IMR-90 (cell line): ENCODE measurements around the gene GPR142. TPM values are rescaled to one million over a fixed set of nuclear protein-coding genes. Genes with fewer than 3 reads are reported as not detected.

Experiments used
- ATAC-seq: fragments of 200-7000 bp; cut with Tn5 transposase; 2 replicates; pipeline ENCODE4 v1.9.1; 2020; ENCODE audit warnings: low read depth, mild to moderate bottlenecking, moderate library complexity
- BruUV-seq: library from RNA; stranded (reverse); fragments of 400-500 nt; replicated peaks from 2 replicates; lab custom pipeline; 2021; lab: Mats Ljungman, UMichigan
- CTCF ChIA-PET: fragments of 300-600 bp; formaldehyde crosslinking; extraction: SDS; loops from one replicate; lab custom pipeline; 2021; ENCODE audit warnings: antibody characterized with exemption; lab: Yijun Ruan, JAX
- POLR2A ChIA-PET: fragments of 300-600 bp; sonication (Branson Sonifier 250); formaldehyde crosslinking; loops from one replicate; lab custom pipeline; 2022; ENCODE audit warnings: antibody characterized with exemption; ENCODE audit not compliant: unreplicated experiment; lab: Charles Lee
- DNase-seq: peaks from one replicate; pipeline ENCODE4 v3.0.0; 2013
- H2AFZ ChIP-seq: replicated peaks from 2 replicates; pipeline ENCODE3; 2013; ENCODE audit warnings: low read length, mild to moderate bottlenecking; ENCODE audit not compliant: poor library complexity
- H2AK5ac ChIP-seq: 2 replicates; pipeline ENCODE4 v1.6.1; 2013; ENCODE audit warnings: low read depth, low read length, inconsistent platforms
- H2AK9ac ChIP-seq: replicated peaks from 2 replicates; pipeline ENCODE3; 2013; ENCODE audit warnings: mild to moderate bottlenecking, low read depth, low read length, moderate library complexity; ENCODE audit not compliant: poor library complexity
- H2BK120ac ChIP-seq: 2 replicates; pipeline ENCODE4 v1.6.1; 2013; ENCODE audit warnings: low read depth, low read length, inconsistent platforms
- H2BK15ac ChIP-seq: 3 replicates; pipeline ENCODE4 v1.6.1; 2013; ENCODE audit warnings: low read depth, low read length, inconsistent platforms
- H2BK20ac ChIP-seq: 2 replicates; pipeline ENCODE4 v1.6.1; 2013; ENCODE audit warnings: low read depth, mild to moderate bottlenecking, inconsistent platforms, low read length, moderate library complexity
- H2BK5ac ChIP-seq: 2 replicates; pipeline ENCODE4 v1.6.1; 2013; ENCODE audit warnings: mild to moderate bottlenecking, low read depth, low read length, inconsistent platforms; ENCODE audit not compliant: poor library complexity, severe bottlenecking
- H3K14ac ChIP-seq: replicated peaks from 2 replicates; pipeline ENCODE4 v1.6.1; 2013; ENCODE audit warnings: low read depth, low read length, inconsistent platforms
- H3K18ac ChIP-seq: 2 replicates; pipeline ENCODE4 v1.6.1; 2013; ENCODE audit warnings: low read depth, low read length, control low read depth
- H3K23ac ChIP-seq: 2 replicates; pipeline ENCODE4 v1.6.1; 2013; ENCODE audit warnings: low read depth, low read length, inconsistent platforms
- H3K27ac ChIP-seq: 2 replicates; pipeline ENCODE4 v1.5.1; 2013; ENCODE audit warnings: mild to moderate bottlenecking, control low read depth, low read length; ENCODE audit not compliant: insufficient read depth
- H3K27me3 ChIP-seq: 2 replicates; pipeline ENCODE4 v1.6.1; 2013; ENCODE audit warnings: low read length; ENCODE audit not compliant: control insufficient read depth, insufficient read depth
- H3K36me3 ChIP-seq: 2 replicates; pipeline ENCODE4 v1.6.1; 2013; ENCODE audit warnings: low read length, mixed read lengths; ENCODE audit not compliant: control insufficient read depth, insufficient read depth
- H3K4ac ChIP-seq: 2 replicates; pipeline ENCODE4 v1.6.1; 2013; ENCODE audit warnings: low read depth, low read length, inconsistent platforms
- H3K4me1 ChIP-seq: 2 replicates; pipeline ENCODE4 v1.6.1; 2013; ENCODE audit warnings: low read length, mixed read lengths; ENCODE audit not compliant: control insufficient read depth, insufficient read depth
- H3K4me2 ChIP-seq: 2 replicates; pipeline ENCODE4 v1.6.1; 2013; ENCODE audit warnings: low read depth, mild to moderate bottlenecking, control low read depth, low read length, moderate library complexity
- H3K4me3 ChIP-seq: 2 replicates; pipeline ENCODE4 v1.5.1; 2013; ENCODE audit warnings: low read depth, mild to moderate bottlenecking, control low read depth, low read length, moderate library complexity; ENCODE audit not compliant: insufficient read depth
- H3K56ac ChIP-seq: 2 replicates; pipeline ENCODE4 v1.6.1; 2013; ENCODE audit warnings: low read length, inconsistent platforms; ENCODE audit not compliant: insufficient read depth; ENCODE audit errors: extremely low read depth
- H3K79me1 ChIP-seq, 2 experiments: 2 replicates each; pipeline ENCODE4 v1.6.1; 2013; ENCODE audit warnings: low read length in 2 of 2, inconsistent platforms in 1 of 2, low read depth in 1 of 2
- H3K9ac ChIP-seq: 2 replicates; pipeline ENCODE4 v1.6.1; 2013; ENCODE audit warnings: low read depth, low read length, control low read depth
- H3K9me1 ChIP-seq: 2 replicates; pipeline ENCODE4 v1.6.1; 2013; ENCODE audit warnings: low read length, inconsistent platforms; ENCODE audit not compliant: insufficient read depth
- H3K9me3 ChIP-seq: 2 replicates; pipeline ENCODE4 v1.6.1; 2013; ENCODE audit warnings: low read length; ENCODE audit not compliant: control insufficient read depth, insufficient read depth
- H4K20me1 ChIP-seq: 2 replicates; pipeline ENCODE4 v1.6.1; 2013; ENCODE audit warnings: low read length, inconsistent platforms; ENCODE audit not compliant: insufficient read depth
- H4K5ac ChIP-seq: 2 replicates; pipeline ENCODE4 v1.6.1; 2013; ENCODE audit warnings: mild to moderate bottlenecking, low read depth, low read length, control low read depth
- H4K8ac ChIP-seq, 2 experiments: 2 replicates each; pipeline ENCODE4 v1.6.1; 2013; ENCODE audit warnings: low read depth in 2 of 2, low read length in 2 of 2, control low read depth in 1 of 2, inconsistent platforms in 1 of 2
- H4K91ac ChIP-seq: 2 replicates; pipeline ENCODE4 v1.6.1; 2013; ENCODE audit warnings: low read depth, low read length, inconsistent platforms; ENCODE audit not compliant: insufficient read depth
- CTCF ChIP-seq: conservative IDR thresholded peaks from 2 replicates; pipeline ENCODE4 v1.5.1; 2012; ENCODE audit warnings: mild to moderate bottlenecking, low read depth, low read length, improper control_type of control experiment
- ELK1 ChIP-seq: fragments of 150-350 bp; IDR thresholded peaks from 2 replicates; pipeline ENCODE4 v1.6.1; 2016; ENCODE audit warnings: low read depth, mild to moderate bottlenecking, low read length, moderate library complexity, borderline replicate concordance
- FOS ChIP-seq: fragments of 150-350 bp; IDR thresholded peaks from 2 replicates; pipeline ENCODE4 v1.6.1; 2016; ENCODE audit warnings: low read depth, low read length
- MAZ ChIP-seq: IDR thresholded peaks from 2 replicates; pipeline ENCODE4 v1.6.1; 2012; ENCODE audit warnings: low read depth, mild to moderate bottlenecking, low read length, improper control_type of control experiment, moderate library complexity, borderline replicate concordance
- NFE2L2 ChIP-seq: fragments of 150-350 bp; IDR thresholded peaks from 2 replicates; pipeline ENCODE4 v1.6.1; 2016; ENCODE audit warnings: low read depth, mild to moderate bottlenecking, low read length
- RAD21 ChIP-seq: IDR thresholded peaks from 2 replicates; pipeline ENCODE4 v1.6.1; 2012; ENCODE audit warnings: low read length, improper control_type of control experiment
- RFX5 ChIP-seq: IDR thresholded peaks from 2 replicates; pipeline ENCODE4 v1.8.0; 2012; ENCODE audit warnings: low read depth, mild to moderate bottlenecking, low read length, moderate library complexity
- WGBS, 2 experiments: methylation state at CpG; one replicate each; pipeline versions ENCODE4 v1.1.5 to v1.1.7; 2013; ENCODE audit warnings: missing lambda C conversion rate in 2 of 2; ENCODE audit not compliant: insufficient read length in 1 of 2; ENCODE audit errors: extremely low coverage in 2 of 2; 5-methylcytosine and 5-hydroxymethylcytosine counted together
- dilution Hi-C: fragments of 300-500 bp; cut with HindIII; formaldehyde crosslinking; loops from one replicate; pipeline ENCODE4 v1.14.3; 2018; ENCODE audit warnings: low sequenced_read_pairs; ENCODE audit not compliant: unreplicated experiment
- in situ Hi-C: fragments of 300-500 bp; cut with MboI; formaldehyde crosslinking; loops from 3 replicates; pipeline ENCODE4 v1.14.3; 2019; ENCODE audit warnings: low sequenced_read_pairs, inconsistent platforms, mixed read lengths
- intact Hi-C: fragments of 100-400 bp; cut with micrococcal nuclease; formaldehyde crosslinking; loops from 2 replicates; pipeline ENCODE4 v1.10.0; 2022
- polyA plus RNA-seq, 3 experiments: library from polyadenylated mRNA; depleted of rRNA; stranded (reverse); fragments of >200 nt; gene quantifications; 2 replicates each; pipeline ENCODE4 v1.2.3, GENCODE V29; 2012; ENCODE audit warnings: low replicate concordance in 1 of 3
- total RNA-seq: library from RNA; depleted of rRNA; stranded (reverse); fragments of >200 nt; gene quantifications from 2 replicates; pipeline ENCODE4 v1.2.3, GENCODE V29; 2012

GPR142 gene
- total and polyA plus RNA-seq, 2 of the 4 experiments (the other 2 are of a cell fraction), result not detected

- ChIA-PET CTCF (no interaction called here), POLR2A (no interaction called here)
- Histone ChIP-seq H3K9ac (no peak overlapping the region), H2BK20ac (no peak overlapping the region), H2BK120ac (no peak overlapping the region), H3K27me3 (no peaks in the 10 kb centered on the region; the same call in 1 of the 2 replicates), H3K4me2 (no peak overlapping the region), H2AK5ac (no peak overlapping the region), H2BK5ac (no peak overlapping the region), H3K14ac (no peak overlapping the region), H3K4ac (no peak overlapping the region), H3K27ac (no peak overlapping the region), H2AFZ (no peak overlapping the region), H3K9me1 (no peaks in the 10 kb centered on the region), H4K20me1 (no peaks in the 10 kb centered on the region), H2BK15ac (no peak overlapping the region), H4K5ac (no peak overlapping the region), H3K4me3 (no peak overlapping the region), H3K4me1 (no peaks in the 10 kb centered on the region), H3K23ac (no peak overlapping the region), H3K56ac (no peak overlapping the region), H4K8ac (no peak overlapping the region), H4K91ac (no peak overlapping the region), H2AK9ac (no peak overlapping the region), H3K9me3 (no peaks in the 10 kb centered on the region), H3K18ac (no peak overlapping the region), H3K36me3 (no peaks in the 10 kb centered on the region), H3K79me1 (no peaks in the 10 kb centered on the region)
- ATAC-seq, result no peak
- no peak for DNase-seq
- no TSS peak for BruUV-seq
- TF ChIP-seq MAZ (no peak), RAD21 (no peak), RFX5 (no peak), ELK1 (no peak), NFE2L2 (no peak), CTCF (no peak), FOS (no peak)
- in situ Hi-C loops (no loop called here), intact Hi-C loops (no loop called here), dilution Hi-C loops (no loop called here)
- WGBS, 2 experiments, result 66% methylated on average over 7 of the region's 15 CpGs; no CpG with 5 or more reads in 1 of the 2 experiments
Observed at GRCh38 chr17:74380959-74381808, 13.9 kb downstream of the GPR142 start.
